ENCODE data around the gene NRP2.

DNA sequence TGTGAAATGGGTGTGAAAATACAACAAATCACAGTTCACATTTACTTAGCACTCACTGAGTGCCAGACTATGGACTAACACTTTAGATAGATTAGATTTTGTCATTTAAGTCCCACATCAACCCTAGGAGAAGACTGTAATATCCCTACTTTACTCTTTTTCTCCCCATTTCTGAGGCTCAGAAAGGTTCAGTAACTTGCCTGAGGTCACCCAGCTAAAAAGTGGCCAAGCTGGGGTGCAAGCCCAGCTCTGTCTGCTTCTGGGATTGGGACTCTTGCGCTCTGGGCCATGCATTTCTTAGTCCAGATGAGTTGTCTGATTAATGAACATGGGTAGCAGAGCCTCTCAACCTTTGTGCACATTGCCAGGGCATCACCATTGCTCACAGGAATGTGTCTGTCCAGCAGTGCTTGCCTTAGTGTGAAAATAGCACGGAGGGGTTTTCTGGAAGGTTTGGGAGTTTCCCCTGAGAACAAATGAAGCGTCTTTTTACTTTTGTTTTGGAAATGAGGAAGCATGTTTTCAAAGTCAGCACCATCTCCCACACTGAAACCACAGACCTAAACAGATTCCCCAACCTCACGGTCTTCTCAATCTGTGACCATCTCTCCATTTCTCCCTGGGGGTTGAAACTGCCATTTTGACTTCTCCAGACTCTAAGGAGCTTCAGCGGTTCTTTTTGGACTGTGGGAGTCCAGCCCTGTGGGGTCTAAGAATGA is 31.9 kb downstream of the NRP2 start:
- no peak for TF ChIP-seq EZH2 (IDR thresholded peaks at IDR 0.05; ENCODE audit: low read length, missing control alignments)
- TF ChIP-seq, protein P1, sequence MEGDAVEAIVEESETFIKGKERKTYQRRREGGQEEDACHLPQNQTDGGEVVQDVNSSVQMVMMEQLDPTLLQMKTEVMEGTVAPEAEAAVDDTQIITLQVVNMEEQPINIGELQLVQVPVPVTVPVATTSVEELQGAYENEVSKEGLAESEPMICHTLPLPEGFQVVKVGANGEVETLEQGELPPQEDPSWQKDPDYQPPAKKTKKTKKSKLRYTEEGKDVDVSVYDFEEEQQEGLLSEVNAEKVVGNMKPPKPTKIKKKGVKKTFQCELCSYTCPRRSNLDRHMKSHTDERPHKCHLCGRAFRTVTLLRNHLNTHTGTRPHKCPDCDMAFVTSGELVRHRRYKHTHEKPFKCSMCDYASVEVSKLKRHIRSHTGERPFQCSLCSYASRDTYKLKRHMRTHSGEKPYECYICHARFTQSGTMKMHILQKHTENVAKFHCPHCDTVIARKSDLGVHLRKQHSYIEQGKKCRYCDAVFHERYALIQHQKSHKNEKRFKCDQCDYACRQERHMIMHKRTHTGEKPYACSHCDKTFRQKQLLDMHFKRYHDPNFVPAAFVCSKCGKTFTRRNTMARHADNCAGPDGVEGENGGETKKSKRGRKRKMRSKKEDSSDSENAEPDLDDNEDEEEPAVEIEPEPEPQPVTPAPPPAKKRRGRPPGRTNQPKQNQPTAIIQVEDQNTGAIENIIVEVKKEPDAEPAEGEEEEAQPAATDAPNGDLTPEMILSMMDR (conservative IDR thresholded peaks at IDR 0.05 in 1 of 2, IDR thresholded peaks at IDR 0.05 in 1 of 2; ENCODE audit: low read depth in 1 of 2, low read length in 2 of 2) = no peak

All from fibroblast of lung (primary cell).